Hypothalamus (tissue), 51 donors: ENCODE results near the gene DAB2IP.
"Not testable (repeated sequence)": the region's sequence is repeated elsewhere in the genome, so short reads cannot be mapped to it uniquely, and the experiment has no call there.

Experiments used
- DNase-seq, 51 donors: peaks; one replicate each; lab custom pipeline; 2025; lab: John Stamatoyannopoulos, UW

DAB2IP gene

DNA sequence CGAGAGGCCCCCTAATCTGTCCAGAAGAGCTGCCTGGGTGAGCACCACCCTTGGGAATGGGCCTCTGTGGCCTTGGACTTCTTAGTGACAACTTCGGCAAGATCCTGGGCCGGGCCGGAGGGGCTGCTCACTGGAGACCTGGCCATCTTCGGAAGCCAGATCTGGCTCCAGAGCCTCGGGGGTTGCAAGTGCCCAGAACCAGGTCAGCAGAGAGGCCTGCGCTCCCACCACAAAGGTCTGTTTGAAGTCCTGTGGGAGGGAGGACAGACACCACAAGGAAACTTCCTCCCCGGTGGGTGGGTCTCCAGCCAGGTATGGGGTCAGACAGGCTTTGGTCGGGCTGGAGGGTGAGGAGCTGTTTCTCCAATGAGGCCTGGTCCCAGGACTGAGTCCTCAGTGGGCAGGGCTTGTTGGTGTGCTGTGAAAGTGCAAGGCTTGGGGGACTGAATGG, 86.1 kb downstream of the DAB2IP start:
- DNase-seq, result no peak

- DNase-seq, result no peak
These were observed 87.0 kb downstream of the DAB2IP start for GRCh38 chr9:121738411-121738810.

DNA sequence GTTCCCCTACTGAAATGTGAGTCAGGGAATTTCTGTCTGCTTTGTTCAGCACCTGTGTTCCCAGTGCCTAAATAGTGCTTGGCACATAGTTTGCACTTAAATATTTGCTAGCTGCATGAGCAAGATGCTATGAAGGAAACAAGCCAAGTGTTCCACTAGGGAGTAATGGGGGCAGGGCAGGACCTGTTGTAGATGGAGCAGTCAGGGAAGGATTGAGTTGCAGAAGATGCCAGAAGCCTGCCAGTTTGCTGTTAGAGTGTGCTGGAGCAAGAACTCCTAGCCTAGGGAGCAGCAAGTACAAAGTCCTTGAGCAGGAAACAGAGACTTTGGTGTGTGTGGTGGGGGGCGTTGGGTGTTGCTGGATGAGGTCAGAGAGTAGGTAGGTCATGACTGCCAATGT, 87.5 kb downstream of the DAB2IP start:
- no peak for DNase-seq

- DNase-seq, result no peak
These were observed 88.5 kb downstream of the DAB2IP start for GRCh38 chr9:121739971-121740370.

DNA sequence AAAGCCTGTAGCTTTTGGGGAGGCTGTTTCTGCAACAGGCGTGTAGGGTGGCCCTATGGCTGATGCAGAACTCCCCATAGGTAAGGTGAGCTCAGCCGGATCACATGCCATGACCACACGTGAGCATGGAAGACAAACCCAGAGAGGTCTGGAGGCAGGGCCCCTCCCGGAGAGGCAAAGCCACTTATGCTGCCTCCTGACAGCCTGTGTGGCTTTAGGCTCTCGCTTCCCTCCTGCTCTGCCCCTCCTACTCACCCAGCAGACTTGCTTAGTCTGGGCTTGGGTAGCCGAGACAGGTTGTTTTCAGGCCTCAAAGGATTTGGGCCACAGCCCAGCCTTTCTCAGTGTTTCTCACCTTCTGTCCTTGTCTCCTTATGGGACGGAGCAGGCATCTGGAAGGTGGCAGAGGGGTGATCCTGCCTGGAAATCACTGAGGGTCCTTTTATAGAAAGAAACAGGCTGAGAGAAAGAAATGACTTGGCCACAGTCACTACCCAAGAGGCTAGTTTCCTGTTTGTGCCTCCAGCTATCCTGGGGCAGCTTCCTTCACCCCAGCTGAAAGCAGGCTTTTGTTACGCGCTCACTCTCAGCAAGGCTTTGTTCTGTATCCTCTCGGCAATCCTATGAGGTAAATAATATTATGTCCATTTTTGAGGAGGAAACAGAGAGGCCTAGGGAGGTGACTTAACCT, 89.9 kb downstream of the DAB2IP start:
- DNase-seq, result no peak

- not testable (repeated sequence) for DNase-seq
These were observed 90.5 kb downstream of the DAB2IP start for GRCh38 chr9:121741919-121742283.

DNA sequence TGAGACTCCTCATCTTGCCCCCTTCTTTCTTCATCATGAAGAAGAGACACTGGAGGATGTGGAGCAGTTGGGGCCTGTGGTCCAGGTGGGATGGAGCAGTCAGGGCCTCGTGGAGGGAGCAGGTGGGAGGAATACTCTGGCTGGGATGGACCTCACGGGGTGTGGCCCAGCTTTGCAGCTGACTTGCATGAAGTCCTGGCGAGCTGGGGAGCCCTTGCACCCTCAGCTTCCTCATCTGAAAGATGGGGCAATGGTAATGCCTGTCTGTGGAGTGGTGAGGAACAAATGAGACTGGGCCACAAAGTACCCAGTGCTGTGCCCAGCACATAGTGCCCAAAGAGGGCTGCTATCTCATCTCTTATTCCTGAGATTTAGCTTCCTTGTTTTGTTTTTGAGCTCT, 91.5 kb downstream of the DAB2IP start:
- DNase-seq, result no peak

- DNase-seq, result peak in 45 of 51 donors; percentile 12 to 84 (median 50)
These were observed 92.1 kb downstream of the DAB2IP start for GRCh38 chr9:121743441-121744001.

DNA sequence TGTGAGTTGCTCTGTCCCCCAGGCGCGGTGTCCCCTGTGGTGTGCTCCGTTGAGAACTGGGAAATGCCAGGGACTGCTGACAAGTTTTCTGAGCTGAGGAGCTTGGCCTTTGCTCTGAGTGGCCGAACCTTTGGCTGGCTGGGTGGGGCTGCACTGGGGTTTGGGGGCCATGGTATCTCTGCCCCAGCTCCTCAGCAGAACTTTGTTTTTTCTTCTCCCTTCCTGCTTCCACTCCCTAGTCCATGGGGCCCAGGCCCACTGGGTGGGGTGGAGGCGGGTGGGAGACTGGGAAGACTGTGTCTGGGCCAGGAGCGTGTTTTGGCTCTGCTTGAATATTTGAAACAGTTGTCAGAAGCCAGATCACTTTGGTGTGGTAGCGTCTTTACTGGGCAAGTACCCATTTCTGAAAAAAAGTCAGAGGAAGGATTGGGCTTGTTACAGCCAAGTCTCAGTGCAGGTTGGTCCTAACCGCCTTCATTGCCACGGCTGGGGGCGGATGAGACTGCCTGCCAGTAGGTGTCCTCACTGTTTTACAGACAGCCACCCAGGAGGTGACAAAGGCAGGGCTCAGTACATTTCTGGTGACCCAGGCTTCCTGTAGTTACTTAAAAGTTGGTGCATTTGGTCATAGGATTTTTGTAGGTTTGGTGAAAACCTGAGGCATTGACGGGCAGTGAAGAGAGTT, 92.7 kb downstream of the DAB2IP start:
- peak in 36 of 51 donors; percentile 9 to 71 (median 38) for DNase-seq

- no peak for DNase-seq
These were observed 93.4 kb downstream of the DAB2IP start for GRCh38 chr9:121744687-121745395.

DNA sequence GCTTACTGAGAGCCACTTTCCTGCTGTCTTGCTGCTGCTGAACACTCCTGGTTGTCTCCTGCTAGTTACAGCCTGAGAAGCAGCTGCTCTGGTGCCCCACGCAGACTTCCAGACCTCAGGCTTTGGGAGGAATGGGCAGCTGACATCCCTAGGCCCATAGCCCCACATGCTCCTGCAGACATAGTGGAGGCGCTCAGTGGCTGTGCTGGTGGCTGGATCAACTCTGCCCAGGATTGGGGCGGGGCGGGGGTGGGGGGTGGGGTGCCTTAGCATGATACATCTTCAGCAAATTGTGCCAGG, 93.9 kb downstream of the DAB2IP start:
- DNase-seq, result no peak

- DNase-seq, result no peak
These were observed 95.0 kb downstream of the DAB2IP start for GRCh38 chr9:121746411-121746810.

DNA sequence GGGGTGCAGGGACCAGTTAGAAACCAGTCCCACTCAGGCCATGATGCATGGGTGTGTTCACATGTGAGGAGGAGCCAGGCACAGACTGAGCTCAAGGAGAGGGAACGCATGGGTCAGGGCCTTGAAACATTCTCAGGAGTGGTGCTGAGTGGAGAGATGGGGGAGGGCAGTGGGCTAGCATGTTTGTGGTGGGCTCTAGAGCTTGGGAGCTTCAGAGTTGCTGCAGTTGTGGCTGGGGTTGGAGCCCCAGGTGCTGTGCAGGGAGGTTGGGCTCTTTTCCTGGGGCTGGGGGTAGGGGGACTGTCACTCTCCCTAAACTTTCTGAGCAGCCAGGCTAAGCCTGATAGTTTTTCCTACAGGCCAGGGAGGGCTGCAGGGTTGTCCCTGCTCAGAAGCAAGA, 95.4 kb downstream of the DAB2IP start:
- no peak for DNase-seq

- peak in 6 of 51 donors; percentile 7 to 46 (median 15) for DNase-seq
These were observed 96.6 kb downstream of the DAB2IP start for GRCh38 chr9:121748074-121748473.

- peak in 2 of 51 donors; percentile 20 to 26 for DNase-seq
These were observed 97.4 kb downstream of the DAB2IP start for GRCh38 chr9:121748727-121749423.

GRCh38 chr9:121749614-121750013, 98.2 kb downstream of the DAB2IP start:
- DNase-seq, result no peak

DNA sequence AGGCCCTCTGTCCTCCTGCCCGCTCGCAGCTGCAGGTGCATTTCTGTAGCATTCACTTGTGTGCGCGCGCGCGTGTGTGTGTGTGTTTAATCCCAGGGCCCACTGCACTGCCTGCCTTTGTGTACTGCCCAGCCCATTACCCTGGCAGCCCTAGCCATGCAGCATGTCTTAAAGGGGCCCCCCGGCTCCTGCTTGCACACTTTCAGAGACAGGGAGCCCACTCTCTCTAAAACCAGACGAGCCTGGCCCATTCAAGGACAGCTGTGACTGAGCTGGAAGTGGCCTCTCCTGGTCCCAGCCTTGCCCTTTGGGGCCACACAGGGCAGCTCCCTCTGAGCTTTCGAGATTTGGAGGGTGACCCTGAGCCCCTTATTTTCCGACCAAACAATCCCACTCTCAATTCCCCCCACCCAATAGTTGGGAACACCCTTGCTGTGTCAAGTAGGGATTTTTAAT, 98.9 kb downstream of the DAB2IP start:
- DNase-seq, result peak in 2 of 51 donors; percentile 31 to 40

DNA sequence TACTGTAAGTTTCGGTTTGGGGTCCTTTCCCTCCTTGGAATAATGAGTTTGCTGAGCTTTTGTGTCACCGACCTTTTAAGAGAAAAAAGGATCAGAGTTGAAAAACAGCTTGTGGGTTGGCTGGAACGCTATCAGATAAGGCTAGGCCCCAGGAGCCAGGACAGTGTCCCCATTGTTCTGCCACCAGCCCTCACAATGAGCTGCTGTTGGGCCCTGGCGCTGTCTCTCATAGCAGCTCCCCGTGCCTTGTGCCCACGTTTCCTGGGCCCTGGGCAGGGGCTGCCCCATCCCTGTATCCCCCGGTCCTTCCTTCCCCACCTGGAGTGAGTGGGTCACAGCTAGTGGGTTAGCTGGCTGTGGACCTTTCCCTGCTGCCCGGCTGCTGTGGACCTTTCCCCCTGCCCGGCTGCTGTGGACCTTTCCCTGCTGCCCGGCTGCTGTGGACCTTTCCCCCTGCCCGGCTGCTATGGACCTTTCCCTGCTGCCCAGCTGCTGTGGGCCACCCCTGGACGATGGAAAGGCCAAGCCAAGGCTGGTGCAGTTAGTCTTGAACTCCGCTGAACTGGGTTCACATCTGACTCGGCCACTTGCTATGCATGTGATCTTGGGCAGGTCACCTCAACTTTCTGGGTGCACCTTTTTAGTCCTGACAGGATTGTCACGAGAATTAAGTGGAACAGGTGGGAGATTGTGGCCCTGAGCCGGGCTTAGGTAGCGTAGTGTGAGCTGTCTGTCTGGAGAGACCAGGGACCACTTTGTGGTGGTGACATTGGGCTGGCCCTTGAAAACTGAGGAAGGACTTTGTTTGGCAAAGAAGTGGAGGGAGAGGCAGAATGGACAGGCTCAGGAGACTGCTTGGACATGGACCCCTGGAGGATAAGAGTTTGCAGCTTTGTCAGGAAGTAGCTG, 99.5 kb downstream of the DAB2IP start:
- DNase-seq, result peak in 40 of 51 donors; percentile 13 to 87 (median 60)

DNA sequence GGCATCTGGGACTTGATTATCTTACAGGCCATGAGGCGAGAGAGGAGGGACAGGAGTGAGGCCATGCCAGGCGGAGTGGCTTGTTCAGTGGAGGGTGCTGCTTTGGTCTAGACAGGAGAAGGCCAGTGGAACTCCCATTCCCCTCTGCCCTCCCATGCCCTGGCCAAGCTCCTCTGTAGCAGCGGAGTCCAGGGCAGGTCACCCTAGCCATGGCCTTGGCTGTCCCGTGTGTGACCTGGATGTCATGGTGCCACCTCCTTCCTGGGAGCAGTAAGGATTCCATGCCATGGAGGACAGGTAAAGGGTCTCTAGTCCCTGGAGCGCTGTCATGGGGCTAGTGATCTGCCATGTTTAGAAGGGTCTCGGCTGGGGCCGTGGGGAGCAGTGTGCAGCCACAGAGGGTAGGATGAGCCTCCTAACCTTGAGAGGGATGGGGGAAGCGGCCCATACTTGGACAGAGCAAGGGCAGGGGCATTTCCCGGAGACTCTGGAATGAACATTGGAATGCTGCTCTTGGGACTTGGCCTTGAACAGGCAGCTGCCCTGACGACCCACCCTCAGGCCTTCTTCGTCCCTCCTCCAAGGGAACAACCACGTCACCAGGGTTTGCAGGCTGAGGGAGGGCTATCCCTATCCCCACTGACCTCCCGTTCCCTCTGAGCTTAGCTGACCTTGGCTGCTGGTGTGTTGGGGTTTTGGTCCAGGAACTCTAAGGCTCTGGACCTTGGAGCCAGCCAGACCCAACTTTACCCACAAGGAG, 100.4 kb downstream of the DAB2IP start:
- DNase-seq, result no peak
